Stimulated activated CD4-positive, alpha-beta T cell treated with anti-CD3 and anti-CD28 coated beads, Interleukin-2, amount 100 ng/mL, for 48 hours (primary cell): ENCODE results near the gene ANTXRL.
"Not testable (repeated sequence)": the region's sequence is repeated elsewhere in the genome, so short reads cannot be mapped to it uniquely, and the experiment has no call there.

Source experiments
- DNase-seq, 2 donors: peaks; one replicate each; pipeline ENCODE4 v3.0.0-alpha.2; 2020

ANTXRL gene

GRCh38 chr10:46310851-46311250 is 24.1 kb downstream of the ANTXRL start:
- DNase-seq = no peak

- no peak for DNase-seq
Measured at GRCh38 chr10:46311501-46311951, 24.7 kb downstream of the ANTXRL start.

GRCh38 chr10:46311961-46312431 is 25.2 kb downstream of the ANTXRL start:
- not testable (repeated sequence) for DNase-seq

- DNase-seq = no peak
Measured at GRCh38 chr10:46312953-46313352, 26.2 kb downstream of the ANTXRL start.

GRCh38 chr10:46314071-46314470 is 27.3 kb downstream of the ANTXRL start:
- no peak for DNase-seq

- not testable (repeated sequence) for DNase-seq
Measured at GRCh38 chr10:46315071-46315860, 28.5 kb downstream of the ANTXRL start.

GRCh38 chr10:46317370-46317769 is 30.6 kb downstream of the ANTXRL start:
- no peak for DNase-seq

- no peak for DNase-seq
Measured at GRCh38 chr10:46317889-46318288, 31.1 kb downstream of the ANTXRL start.

GRCh38 chr10:46318799-46319198 is 32.0 kb downstream of the ANTXRL start:
- no peak for DNase-seq

GRCh38 chr10:46319389-46319788 is 32.6 kb downstream of the ANTXRL start:
- DNase-seq = no peak

GRCh38 chr10:46321770-46322169 is 35.0 kb downstream of the ANTXRL start:
- no peak for DNase-seq

GRCh38 chr10:46323176-46323575 is 36.4 kb downstream of the ANTXRL start:
- DNase-seq = no peak

GRCh38 chr10:46325021-46325420 is 38.2 kb downstream of the ANTXRL start:
- DNase-seq = no peak

GRCh38 chr10:46326066-46326465 is 39.3 kb downstream of the ANTXRL start:
- no peak for DNase-seq

- DNase-seq = no peak
Measured at GRCh38 chr10:46326971-46327370, 40.2 kb downstream of the ANTXRL start.

- no peak for DNase-seq
Measured at GRCh38 chr10:46327685-46328084, 40.9 kb downstream of the ANTXRL start.

GRCh38 chr10:46328853-46329689 is 42.3 kb downstream of the ANTXRL start:
- no peak for DNase-seq

GRCh38 chr10:46329690-46330016 is 42.9 kb downstream of the ANTXRL start:
- no peak for DNase-seq

GRCh38 chr10:46330894-46331293 is 44.1 kb downstream of the ANTXRL start:
- no peak for DNase-seq

GRCh38 chr10:46365484-46365883 is 78.7 kb downstream of the ANTXRL start:
- DNase-seq = not testable (repeated sequence)

- not testable (repeated sequence) for DNase-seq
Measured at GRCh38 chr10:46367209-46367608, 80.4 kb downstream of the ANTXRL start.

- DNase-seq = not testable (repeated sequence)
Measured at GRCh38 chr10:46367666-46368240, 81.0 kb downstream of the ANTXRL start.

GRCh38 chr10:46368956-46369355 is 82.2 kb downstream of the ANTXRL start:
- not testable (repeated sequence) for DNase-seq

- DNase-seq = not testable (repeated sequence)
Measured at GRCh38 chr10:46374410-46374809, 87.6 kb downstream of the ANTXRL start.
